ENCODE measurements around the gene YES1.

DNA sequence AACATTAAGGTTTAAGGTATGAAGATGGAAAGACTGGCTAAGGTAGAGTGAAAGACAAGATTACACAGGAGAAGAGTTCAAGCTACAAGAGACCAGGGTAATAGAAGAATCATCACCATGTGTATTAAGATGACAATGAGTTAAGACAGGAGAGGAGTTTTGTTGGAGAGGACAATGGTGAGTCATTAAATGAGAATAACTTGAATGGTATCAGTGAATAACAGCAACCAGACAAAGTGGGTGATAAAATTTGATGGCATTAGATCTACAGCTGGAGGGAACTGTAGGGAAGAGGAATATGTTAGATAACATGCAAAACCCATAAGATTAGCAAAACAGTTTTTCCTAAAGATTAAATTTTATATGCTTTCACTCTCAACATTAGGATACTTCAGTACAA, 80.9 kb downstream of the YES1 start:
- TF ChIP-seq CTCF (IDR thresholded peaks at IDR 0.05 in 4 of 5, conservative IDR thresholded peaks at IDR 0.05 in 1 of 5) (no peak), POLR2A (IDR thresholded peaks at IDR 0.05) (no peak)

Measured in gastrocnemius medialis (tissue), 4 donors.